ENCODE measurements around the gene PRDX5. TPM values are rescaled to one million over a fixed set of nuclear protein-coding genes. Genes with fewer than 3 reads are reported as not detected.

The PRDX5 gene
- total RNA-seq, 1 experiment from 2014 or later, result 267 TPM

GRCh38 chr11:64295760-64296159 is 22.2 kb upstream of the PRDX5 start:
- CTCF ChIA-PET, result interaction anchor here (0.7 to 1.1 kb wide), 2 partner anchors 9 to 11 kb away, joined by 3 read pairs; no protein-coding TSS in a partner anchor
- POLR2A ChIA-PET, result no interaction called here
- H3K9me3 ChIP-seq (ENCODE audit: control insufficient read depth in 1 of 2, insufficient read depth in 1 of 2, low read depth in 1 of 2, low read length in 2 of 2), result no peaks in the 10 kb centered on the region

More at GRCh38 chr11:64295760-64296159, 22.2 kb upstream of the PRDX5 start:
- TF ChIP-seq SRF (IDR thresholded peaks at IDR 0.05; ENCODE audit: low read depth), result no peak
- no peak for TF ChIP-seq ZBTB33 (IDR thresholded peaks at IDR 0.05; ENCODE audit: extremely low read depth, insufficient replicate concordance, low read length)
- no peak for TF ChIP-seq EZH2phosphoT487 (IDR thresholded peaks at IDR 0.05; ENCODE audit: borderline replicate concordance)
- TF ChIP-seq FOSL1 (IDR thresholded peaks at IDR 0.05; ENCODE audit: low read depth), result no peak
- TF ChIP-seq POLR2AphosphoS5 (IDR thresholded peaks at IDR 0.05; ENCODE audit: low read depth, low read length), result no peak
- no peak for TF ChIP-seq TCF7L2 (IDR thresholded peaks at IDR 0.05; ENCODE audit: borderline replicate concordance, extremely low read depth, insufficient read depth, insufficient read length)
- no peak for TF ChIP-seq EZH2 (IDR thresholded peaks at IDR 0.05)
- no peak for TF ChIP-seq YY1 (IDR thresholded peaks at IDR 0.05; ENCODE audit: extremely low read depth, insufficient replicate concordance, low read depth, low read length)
- no peak for TF ChIP-seq RAD21 (IDR thresholded peaks at IDR 0.05; ENCODE audit: low read depth)
- no peak for TF ChIP-seq ELF1 (IDR thresholded peaks at IDR 0.05; ENCODE audit: borderline replicate concordance, low read depth)
- no peak for TF ChIP-seq ZFX (IDR thresholded peaks at IDR 0.05)
- TF ChIP-seq MAX (IDR thresholded peaks at IDR 0.05), result no peak
- TF ChIP-seq EGR1 (IDR thresholded peaks at IDR 0.05; ENCODE audit: low read depth), result no peak
- no peak for TF ChIP-seq POLR2A (IDR thresholded peaks at IDR 0.05; ENCODE audit: borderline replicate concordance, extremely low read depth, insufficient read depth, insufficient read length)
- TF ChIP-seq JUND (IDR thresholded peaks at IDR 0.05), result no peak
- no peak for TF ChIP-seq REST (IDR thresholded peaks at IDR 0.05; ENCODE audit: low read depth)
- TF ChIP-seq ZNF274 (IDR thresholded peaks at IDR 0.05; ENCODE audit: low read depth, low read length), result no peak
- TF ChIP-seq CBX3 (IDR thresholded peaks at IDR 0.05; ENCODE audit: low read depth), result no peak
- Histone ChIP-seq H3K4me1 (ENCODE audit: control insufficient read depth in 1 of 2, insufficient read depth in 2 of 2, low read length in 2 of 2) (peaks cover 0 to 13% of the 10 kb centered on the region in 2 experiments; a peak in 2 of 4 replicates), H3K4me3 (replicated peaks in 1 of 2; ENCODE audit: low read depth in 1 of 2, low read length in 2 of 2) (no peak overlapping the region), H3K4me2 (ENCODE audit: low read length) (no peak overlapping the region), H3K36me3 (ENCODE audit: control insufficient read depth in 1 of 2, insufficient read depth in 2 of 2, low read length in 2 of 2) (no peaks in the 10 kb centered on the region), H3K27ac (ENCODE audit: low read depth, low read length) (no peak overlapping the region), H4K20me1 (ENCODE audit: insufficient read depth) (no peaks in the 10 kb centered on the region), H3K9me2 (ENCODE audit: insufficient read depth) (no peaks in the 10 kb centered on the region), H3K9ac (ENCODE audit: low read length) (no peak overlapping the region), H3K27me3 (ENCODE audit: insufficient read depth, low read length) (no peaks in the 10 kb centered on the region), H3K79me2 (ENCODE audit: insufficient read depth, low read length) (no peaks in the 10 kb centered on the region), H2AFZ (ENCODE audit: low read depth, low read length, poor library complexity, severe bottlenecking) (no peak overlapping the region)
- RAD21 ChIA-PET (ENCODE audit: low non-redundant PET in 1 of 2, low total read pairs in 2 of 2, uncharacterized antibody in 2 of 2, unreplicated experiment in 2 of 2), result no interaction called here
- intact Hi-C loops (cut with micrococcal nuclease), result no loop called here
- DNase-seq (ENCODE audit: low read depth, low spot score) (no peak), ATAC-seq (no peak)
- BruUV-seq (replicated peaks), result no TSS peak

Measured in HCT116 (cell line).